KMS-11 (cell line): Measurements from ENCODE around the gene PRKCZ.

Experiments
- H2AFZ ChIP-seq: fragments of 200-600 bp; sonication (generic); 2 replicates; pipeline ENCODE4 v1.6.1; 2016; ENCODE audit warnings: antibody characterized with exemption, mixed run types, low read depth
- H3K27ac ChIP-seq: fragments of 200-600 bp; sonication (generic); 2 replicates; pipeline ENCODE4 v1.6.1; 2016; ENCODE audit warnings: mild to moderate bottlenecking, mixed run types
- H3K27me3 ChIP-seq: fragments of 200-600 bp; sonication (generic); 2 replicates; pipeline ENCODE4 v1.6.1; 2017; ENCODE audit warnings: mild to moderate bottlenecking, low read depth, mixed run types, moderate library complexity; ENCODE audit not compliant: insufficient read depth
- H3K36me3 ChIP-seq: fragments of 200-600 bp; sonication (generic); 2 replicates; pipeline ENCODE4 v1.6.1; 2017; ENCODE audit warnings: mild to moderate bottlenecking, mixed run types; ENCODE audit not compliant: insufficient read depth
- H3K4me1 ChIP-seq: fragments of 200-600 bp; sonication (generic); 2 replicates; pipeline ENCODE4 v1.6.1; 2016; ENCODE audit warnings: mild to moderate bottlenecking, low read depth, mixed run types; ENCODE audit not compliant: poor library complexity, severe bottlenecking
- H3K4me2 ChIP-seq: fragments of 200-600 bp; sonication (generic); 2 replicates; pipeline ENCODE4 v1.7.0; 2016; ENCODE audit warnings: mild to moderate bottlenecking, mixed run types
- H3K4me3 ChIP-seq: fragments of 200-600 bp; sonication (generic); IDR thresholded peaks from 2 replicates; pipeline ENCODE4 v1.6.1; 2017; ENCODE audit warnings: low read depth, low read length, mixed read lengths; ENCODE audit not compliant: insufficient read depth
- H3K79me2 ChIP-seq: fragments of 200-600 bp; sonication (generic); 2 replicates; pipeline ENCODE4 v1.6.1; 2016; ENCODE audit warnings: low read depth, mixed run types; ENCODE audit not compliant: insufficient read depth
- H3K9ac ChIP-seq: fragments of 200-600 bp; sonication (generic); 2 replicates; pipeline ENCODE4 v1.6.1; 2016; ENCODE audit warnings: mild to moderate bottlenecking, mixed run types
- H4K20me1 ChIP-seq: fragments of 200-600 bp; sonication (generic); 2 replicates; pipeline ENCODE4 v1.6.1; 2016; ENCODE audit warnings: mild to moderate bottlenecking, mixed run types; ENCODE audit not compliant: insufficient read depth
- TF ChIP-seq, protein P1 (sequence below): fragments of 200-600 bp; sonication (generic); conservative IDR thresholded peaks from 2 replicates; pipeline ENCODE4 v1.6.1; 2017; ENCODE audit warnings: low read depth, mild to moderate bottlenecking, antibody characterized with exemption, low read length, moderate library complexity, mixed read lengths

Gene PRKCZ

DNA sequence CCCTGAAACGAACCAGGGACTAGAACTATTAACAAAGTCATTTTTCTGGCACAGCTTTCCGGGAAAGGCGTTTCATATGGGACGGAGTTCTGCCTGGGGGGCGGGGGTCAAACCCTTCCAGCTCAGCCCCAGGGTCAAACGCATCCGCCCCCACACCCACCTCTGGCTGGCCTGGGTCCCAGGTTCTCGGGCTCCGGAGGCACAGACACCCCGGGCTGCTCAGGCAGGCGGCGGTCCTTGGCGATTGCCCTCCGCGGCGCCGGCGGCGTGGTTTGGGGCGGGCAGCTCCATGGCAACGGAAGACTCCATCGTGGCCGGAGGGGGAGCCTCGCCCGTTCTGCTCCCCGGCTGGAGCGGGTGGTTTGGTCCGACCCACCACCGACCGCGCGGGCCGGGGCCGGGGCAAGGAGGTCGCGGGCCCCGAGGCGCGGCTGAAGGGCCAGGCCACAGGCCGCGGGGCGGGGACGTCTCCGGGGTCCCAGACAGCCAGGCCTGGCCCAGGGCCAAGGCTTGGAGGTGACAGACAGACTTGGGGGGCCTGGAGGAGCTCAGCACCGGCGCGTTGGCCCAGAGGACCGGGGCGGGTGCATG, 46.6 kb upstream of the PRKCZ start, which contains the start of gene CFAP74:
Gene CFAP74 (minus strand): TSS at position 246 of the 591 bp plus-strand sequence. CDS start 12,830 bp downstream, outside the sequence.
- H3K36me3 ChIP-seq, result no peaks in the 10 kb centered on the region
- no peak within 1 kb of the TSS for H3K4me3 ChIP-seq
- H2AFZ ChIP-seq, result no peak within 1 kb of the TSS
- peaks cover 94% of the 10 kb centered on the region for H3K27me3 ChIP-seq
- TF ChIP-seq, protein P1, sequence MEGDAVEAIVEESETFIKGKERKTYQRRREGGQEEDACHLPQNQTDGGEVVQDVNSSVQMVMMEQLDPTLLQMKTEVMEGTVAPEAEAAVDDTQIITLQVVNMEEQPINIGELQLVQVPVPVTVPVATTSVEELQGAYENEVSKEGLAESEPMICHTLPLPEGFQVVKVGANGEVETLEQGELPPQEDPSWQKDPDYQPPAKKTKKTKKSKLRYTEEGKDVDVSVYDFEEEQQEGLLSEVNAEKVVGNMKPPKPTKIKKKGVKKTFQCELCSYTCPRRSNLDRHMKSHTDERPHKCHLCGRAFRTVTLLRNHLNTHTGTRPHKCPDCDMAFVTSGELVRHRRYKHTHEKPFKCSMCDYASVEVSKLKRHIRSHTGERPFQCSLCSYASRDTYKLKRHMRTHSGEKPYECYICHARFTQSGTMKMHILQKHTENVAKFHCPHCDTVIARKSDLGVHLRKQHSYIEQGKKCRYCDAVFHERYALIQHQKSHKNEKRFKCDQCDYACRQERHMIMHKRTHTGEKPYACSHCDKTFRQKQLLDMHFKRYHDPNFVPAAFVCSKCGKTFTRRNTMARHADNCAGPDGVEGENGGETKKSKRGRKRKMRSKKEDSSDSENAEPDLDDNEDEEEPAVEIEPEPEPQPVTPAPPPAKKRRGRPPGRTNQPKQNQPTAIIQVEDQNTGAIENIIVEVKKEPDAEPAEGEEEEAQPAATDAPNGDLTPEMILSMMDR, result no peak
- H3K4me1 ChIP-seq, result no peaks in the 10 kb centered on the region
- H3K79me2 ChIP-seq, result no peaks in the 10 kb centered on the region
- H3K27ac ChIP-seq, result no peak within 1 kb of the TSS
- no peak within 1 kb of the TSS for H3K4me2 ChIP-seq
- no peak within 1 kb of the TSS for H3K9ac ChIP-seq
- no peaks in the 10 kb centered on the region for H4K20me1 ChIP-seq

DNA sequence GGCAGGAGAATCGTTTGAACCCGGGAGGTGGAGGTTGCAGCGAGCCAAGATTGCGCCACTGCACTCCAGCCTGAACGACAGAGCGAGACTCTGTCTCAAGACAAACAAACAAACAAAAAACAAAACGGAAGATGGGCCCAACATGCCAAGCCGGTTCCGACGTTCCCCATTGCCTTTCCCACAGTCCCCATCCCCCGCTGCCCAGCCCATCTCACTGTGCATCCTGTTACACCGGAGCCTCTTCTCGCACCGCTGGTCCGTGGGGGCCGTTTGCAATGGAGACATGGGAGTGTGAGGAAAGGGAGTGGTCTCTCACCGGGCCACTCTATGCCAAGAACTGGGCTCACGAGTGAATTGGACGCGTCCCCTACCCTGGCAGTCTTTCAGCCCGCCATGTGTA, 45.4 kb upstream of the PRKCZ start:
- no peak overlapping the region for H3K4me3 ChIP-seq
- no peak overlapping the region for H3K4me2 ChIP-seq
- peaks cover 94% of the 10 kb centered on the region for H3K27me3 ChIP-seq
- no peaks in the 10 kb centered on the region for H4K20me1 ChIP-seq
- H3K27ac ChIP-seq, result no peak overlapping the region
- H3K79me2 ChIP-seq, result no peaks in the 10 kb centered on the region
- H2AFZ ChIP-seq, result no peak overlapping the region
- no peaks in the 10 kb centered on the region for H3K36me3 ChIP-seq
- no peak overlapping the region for H3K9ac ChIP-seq
- TF ChIP-seq, protein P1, result no peak
- H3K4me1 ChIP-seq, result no peaks in the 10 kb centered on the region

DNA sequence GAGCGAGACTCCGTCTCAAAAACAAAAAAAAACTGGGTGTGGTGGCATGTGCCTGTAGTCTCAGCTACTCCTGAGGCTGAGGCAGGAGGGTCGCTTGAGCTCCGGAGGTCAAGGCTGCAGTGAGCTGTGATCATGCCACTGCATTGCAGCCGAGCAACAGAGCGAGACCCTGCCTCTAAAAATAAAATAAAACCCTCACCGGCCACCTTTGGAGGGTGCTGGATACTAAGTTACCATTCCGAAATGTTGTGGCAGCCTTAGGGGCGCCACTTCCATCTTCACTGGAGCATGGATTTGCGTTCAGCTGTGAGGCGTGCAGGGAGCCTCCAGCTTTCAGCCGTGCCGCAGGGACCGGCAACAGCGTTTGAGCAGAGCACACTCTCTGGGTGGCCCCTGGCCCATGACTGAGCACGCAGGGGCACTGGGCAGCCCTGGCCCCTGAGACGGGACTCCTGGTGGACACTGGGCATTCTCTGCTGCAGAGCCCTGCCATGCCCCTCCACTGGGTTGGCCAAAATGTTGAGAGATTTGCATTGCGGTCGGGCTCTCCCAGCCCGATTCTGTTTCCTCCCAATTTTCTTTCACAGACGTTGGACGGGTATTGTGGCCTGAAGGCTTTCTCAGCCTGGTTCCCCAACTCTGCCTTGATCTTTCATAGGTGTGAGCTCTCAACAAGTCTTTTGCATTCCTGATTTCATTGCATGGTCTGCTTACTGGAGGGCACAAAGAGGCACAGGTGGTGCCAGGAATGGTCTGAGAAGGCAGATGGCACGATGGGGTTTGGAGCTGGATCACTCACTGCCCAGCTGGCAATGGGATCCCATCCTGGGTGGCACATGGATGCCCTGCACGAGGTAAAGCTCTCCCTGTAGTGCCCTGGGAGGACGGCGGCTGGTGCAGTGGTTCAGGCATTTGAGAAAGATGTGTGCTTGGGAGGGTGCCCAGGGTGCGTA, 40.8 kb upstream of the PRKCZ start:
- Histone ChIP-seq H3K4me3 (no peak overlapping the region), H3K27me3 (peaks cover 98% of the 10 kb centered on the region), H3K4me2 (no peak overlapping the region)

DNA sequence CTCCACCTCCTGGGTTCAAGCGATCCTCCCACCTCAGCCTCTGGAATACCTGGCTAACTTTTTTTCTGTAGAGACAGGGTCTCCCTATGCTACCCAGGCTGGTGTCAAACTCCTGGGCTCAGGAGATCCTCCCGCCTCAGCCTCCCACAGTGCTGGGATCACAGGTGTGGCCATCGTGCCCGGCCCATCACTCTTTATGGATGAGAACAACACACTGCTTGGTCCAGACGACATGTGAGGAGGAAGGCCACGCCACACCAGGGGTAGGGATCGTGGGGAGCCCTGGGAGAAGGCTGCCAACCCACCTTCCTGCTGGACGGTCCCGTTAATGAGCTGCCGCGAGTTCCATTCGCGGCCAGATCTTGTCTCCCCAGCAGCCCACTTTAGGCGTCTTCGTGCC, 36.0 kb upstream of the PRKCZ start:
- no peak overlapping the region for H3K27ac ChIP-seq
- no peak overlapping the region for H3K9ac ChIP-seq
- TF ChIP-seq, protein P1, result no peak

More for the DNA sequence above, 40.8 kb upstream of the PRKCZ start:
- no peak overlapping the region for H3K27ac ChIP-seq
- TF ChIP-seq, protein P1, result no peak
- no peak overlapping the region for H3K9ac ChIP-seq
- no peak overlapping the region for H2AFZ ChIP-seq
- H3K4me1 ChIP-seq, result no peaks in the 10 kb centered on the region
- no peaks in the 10 kb centered on the region for H3K36me3 ChIP-seq
- H4K20me1 ChIP-seq, result no peaks in the 10 kb centered on the region
- no peaks in the 10 kb centered on the region for H3K79me2 ChIP-seq

More for the DNA sequence above, 36.0 kb upstream of the PRKCZ start:
- Histone ChIP-seq H3K4me3 (no peak overlapping the region), H3K36me3 (no peaks in the 10 kb centered on the region), H3K4me2 (no peak overlapping the region), H3K79me2 (no peaks in the 10 kb centered on the region), H2AFZ (no peak overlapping the region), H3K27me3 (peaks cover 94% of the 10 kb centered on the region), H4K20me1 (no peaks in the 10 kb centered on the region), H3K4me1 (no peaks in the 10 kb centered on the region)
